Endothelial cell of umbilical vein (primary cell): ENCODE measurements around the gene PAGR1. TPM values are rescaled to one million over a fixed set of nuclear protein-coding genes. Genes with fewer than 3 reads are reported as not detected.

Experiments used
- BruUV-seq: library from RNA; stranded (reverse); fragments of 400-500 nt; replicated peaks from 2 replicates; lab custom pipeline; 2021; lab: Mats Ljungman, UMichigan
- CTCF ChIA-PET: fragments of 300-600, 350-600 bp; sonication (Branson Sonifier 250); formaldehyde crosslinking; loops from one replicate; lab custom pipeline; 2021; ENCODE audit warnings: antibody characterized with exemption, inconsistent platforms; lab: Charles Lee
- POLR2A ChIA-PET: fragments of 300-600, 350-600 bp; sonication (Branson Sonifier 250); formaldehyde crosslinking; loops from one replicate; lab custom pipeline; 2021; ENCODE audit warnings: antibody characterized with exemption, inconsistent platforms; lab: Charles Lee
- DNase-seq: peaks from one replicate; pipeline ENCODE4 v3.0.0-alpha.2; 2011; ENCODE audit warnings: low read depth, low spot score
- FAIRE-seq: peaks from 2 replicates; lab custom pipeline; 2011; peaks lifted over from hg19 to GRCh38; lab: Jason Lieb, UNC
- H2AFZ ChIP-seq: 2 replicates; pipeline ENCODE4 v1.6.0; 2012; ENCODE audit warnings: low read depth, low read length, control low read depth, inconsistent platforms
- H3K27ac ChIP-seq: 2 replicates; pipeline ENCODE4 v1.5.1; 2011; ENCODE audit warnings: low read depth, mild to moderate bottlenecking, control low read depth, low read length, moderate library complexity; ENCODE audit not compliant: insufficient read depth
- H3K27me3 ChIP-seq, 2 experiments: 2 replicates each; pipeline versions ENCODE4 v1.6.0 to v1.6.1; 2011; ENCODE audit warnings: low read length in 2 of 2, mixed read lengths in 1 of 2; ENCODE audit not compliant: control insufficient read depth in 2 of 2, insufficient read depth in 2 of 2
- H3K36me3 ChIP-seq, 2 experiments: 2 replicates in 1 of 2; 3 replicates in 1 of 2; pipeline ENCODE4 v1.5.1; 2011; ENCODE audit warnings: low read length in 2 of 2, mild to moderate bottlenecking in 1 of 2, moderate library complexity in 1 of 2; ENCODE audit not compliant: control insufficient read depth in 2 of 2, insufficient read depth in 2 of 2; ENCODE audit errors: extremely low read depth in 1 of 2
- H3K4me1 ChIP-seq: 3 replicates; pipeline ENCODE4 v1.5.1; 2011; ENCODE audit warnings: mild to moderate bottlenecking, low read length; ENCODE audit not compliant: control insufficient read depth, insufficient read depth; ENCODE audit errors: extremely low read depth
- H3K4me2 ChIP-seq: 2 replicates; pipeline ENCODE4 v1.6.1; 2011; ENCODE audit warnings: low read length, control low read depth, mixed read lengths; ENCODE audit not compliant: insufficient read depth
- H3K4me3 ChIP-seq, 3 experiments: fragments of 200-600 bp in 1 of 3; sonication (generic), shearing (Covaris generic) in 1 of 3; replicated peaks in 1 of 3; 2 replicates each; pipeline ENCODE4 v1.5.1; 2011 to 2016; ENCODE audit warnings: control low read depth in 3 of 3, low read length in 3 of 3, mild to moderate bottlenecking in 2 of 3, inconsistent platforms in 1 of 3, low read depth in 1 of 3, moderate library complexity in 1 of 3; ENCODE audit not compliant: insufficient read depth in 1 of 3
- H3K79me2 ChIP-seq: 2 replicates; pipeline ENCODE4 v1.6.0; 2012; ENCODE audit warnings: low read length, inconsistent platforms; ENCODE audit not compliant: control insufficient read depth, insufficient read depth
- H3K9ac ChIP-seq: replicated peaks from 2 replicates; pipeline ENCODE3; 2011; ENCODE audit warnings: low read length, control low read depth; ENCODE audit not compliant: insufficient read depth; ENCODE audit errors: extremely low read depth
- H3K9me1 ChIP-seq: replicated peaks from 3 replicates; pipeline ENCODE4 v1.6.0; 2011; ENCODE audit warnings: mild to moderate bottlenecking, low read length; ENCODE audit not compliant: control insufficient read depth, insufficient read depth; ENCODE audit errors: extremely low read depth
- H3K9me3 ChIP-seq: replicated peaks from 2 replicates; pipeline ENCODE4 v1.5.1; 2012; ENCODE audit warnings: low read length, inconsistent platforms; ENCODE audit not compliant: control insufficient read depth, insufficient read depth
- H4K20me1 ChIP-seq: replicated peaks from 2 replicates; pipeline ENCODE3; 2011; ENCODE audit warnings: mild to moderate bottlenecking, low read length; ENCODE audit not compliant: control insufficient read depth, insufficient read depth; ENCODE audit errors: extremely low read depth
- EZH2 ChIP-seq: IDR thresholded peaks from 2 replicates; pipeline ENCODE4 v1.6.1; 2012; ENCODE audit warnings: borderline replicate concordance, low read depth, mild to moderate bottlenecking, moderate library complexity, low read length, inconsistent platforms; ENCODE audit not compliant: severe bottlenecking
- FOS ChIP-seq: IDR thresholded peaks from 2 replicates; pipeline ENCODE4 v1.6.1; 2011; ENCODE audit warnings: mild to moderate bottlenecking, low read length, moderate library complexity, borderline replicate concordance; ENCODE audit not compliant: insufficient read depth
- GATA2 ChIP-seq: IDR thresholded peaks from 2 replicates; pipeline ENCODE4 v1.7.0; 2011; ENCODE audit warnings: low read depth, mild to moderate bottlenecking, moderate library complexity, mixed read lengths, low read length; ENCODE audit not compliant: insufficient read length, insufficient read depth
- JUN ChIP-seq: IDR thresholded peaks from 2 replicates; pipeline ENCODE4 v1.6.1; 2011; ENCODE audit warnings: borderline replicate concordance, low read depth; ENCODE audit not compliant: insufficient read length, insufficient read depth
- MYC ChIP-seq: IDR thresholded peaks from one replicate; pipeline ENCODE4 v1.6.1; 2011; ENCODE audit warnings: mild to moderate bottlenecking, low read depth, low read length
- POLR2A ChIP-seq: IDR thresholded peaks from 2 replicates; pipeline ENCODE4 v1.6.1; 2012; ENCODE audit warnings: low read depth, mild to moderate bottlenecking, control low read depth, low read length
- POLR2AphosphoS5 ChIP-seq: IDR thresholded peaks from 2 replicates; pipeline ENCODE4 v1.6.1; 2012; ENCODE audit warnings: low read depth, mild to moderate bottlenecking, control low read depth, low read length, moderate library complexity; ENCODE audit not compliant: insufficient read depth
- dilution Hi-C: fragments of 300-500 bp; cut with MboI; formaldehyde crosslinking; loops from one replicate; pipeline ENCODE4 v1.15.0; 2019; ENCODE audit warnings: low sequenced_read_pairs; ENCODE audit not compliant: extremely low pct_ligation_motif_present
- intact Hi-C: fragments of 100-400 bp; cut with micrococcal nuclease; formaldehyde crosslinking; loops from one replicate; pipeline ENCODE4 v1.10.0; 2022
- polyA plus RNA-seq, 4 experiments: library from polyadenylated mRNA; depleted of rRNA in 3 of 4; stranded (reverse) in 3 of 4; unstranded in 1 of 4; fragments of >200 nt; gene quantifications; 2 replicates each; pipeline versions ENCODE4 v1.2.1 to v1.2.3, GENCODE V29; 2011 to 2012; ENCODE audit warnings: missing spikeins in 1 of 4
- total RNA-seq: library from RNA; stranded (reverse); gene quantifications from 2 replicates; pipeline ENCODE4 v1.2.3, GENCODE V29; 2021
- TF ChIP-seq, protein P1 (sequence below), 2 donors: IDR thresholded peaks; 1 replicate in 1 of 2; 2 replicates in 1 of 2; pipeline ENCODE4 v1.5.1; 2011; ENCODE audit warnings: low read length in 2 of 2, mild to moderate bottlenecking in 2 of 2, moderate library complexity in 2 of 2, control low read depth in 1 of 2, inconsistent platforms in 1 of 2, low read depth in 1 of 2; ENCODE audit not compliant: insufficient read depth in 1 of 2; ENCODE audit errors: extremely low read depth in 1 of 2
- TF ChIP-seq, protein P2 (sequence below): IDR thresholded peaks from 2 replicates; pipeline ENCODE4 v1.6.1; 2011; ENCODE audit not compliant: insufficient read depth, insufficient read length

The PAGR1 gene
- total and polyA plus RNA-seq, 2 donors (not counting 3 experiments of a cell fraction or from before 2014, with no cell fraction given): 15.9 to 26.3 TPM

GRCh38 chr16:29862383-29862883, 46.5 kb downstream of the PAGR1 start:
- dilution Hi-C loops: no loop called here
- peaks cover 14% of the 10 kb centered on the region for H3K79me2 ChIP-seq
- H4K20me1 ChIP-seq: no peaks in the 10 kb centered on the region
- no TSS peak for BruUV-seq
- H3K9me3 ChIP-seq: no peaks in the 10 kb centered on the region
- CTCF ChIA-PET: interaction anchor here (0.8 to 3.9 kb wide), 5 partner anchors 14 to 143 kb away, joined by 3 to 19 read pairs (median 4); partner anchors contain the start of gene KCTD13
- H3K9me1 ChIP-seq: no peaks in the 10 kb centered on the region
- TF ChIP-seq POLR2A (no peak), EZH2 (no peak), FOS (no peak), JUN (no peak), MYC (no peak), GATA2 (no peak), POLR2AphosphoS5 (no peak)
- TF ChIP-seq, protein P1, sequence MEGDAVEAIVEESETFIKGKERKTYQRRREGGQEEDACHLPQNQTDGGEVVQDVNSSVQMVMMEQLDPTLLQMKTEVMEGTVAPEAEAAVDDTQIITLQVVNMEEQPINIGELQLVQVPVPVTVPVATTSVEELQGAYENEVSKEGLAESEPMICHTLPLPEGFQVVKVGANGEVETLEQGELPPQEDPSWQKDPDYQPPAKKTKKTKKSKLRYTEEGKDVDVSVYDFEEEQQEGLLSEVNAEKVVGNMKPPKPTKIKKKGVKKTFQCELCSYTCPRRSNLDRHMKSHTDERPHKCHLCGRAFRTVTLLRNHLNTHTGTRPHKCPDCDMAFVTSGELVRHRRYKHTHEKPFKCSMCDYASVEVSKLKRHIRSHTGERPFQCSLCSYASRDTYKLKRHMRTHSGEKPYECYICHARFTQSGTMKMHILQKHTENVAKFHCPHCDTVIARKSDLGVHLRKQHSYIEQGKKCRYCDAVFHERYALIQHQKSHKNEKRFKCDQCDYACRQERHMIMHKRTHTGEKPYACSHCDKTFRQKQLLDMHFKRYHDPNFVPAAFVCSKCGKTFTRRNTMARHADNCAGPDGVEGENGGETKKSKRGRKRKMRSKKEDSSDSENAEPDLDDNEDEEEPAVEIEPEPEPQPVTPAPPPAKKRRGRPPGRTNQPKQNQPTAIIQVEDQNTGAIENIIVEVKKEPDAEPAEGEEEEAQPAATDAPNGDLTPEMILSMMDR (IDR thresholded peaks at IDR 0.05; ENCODE audit: extremely low read depth in 1 of 2, insufficient read depth in 1 of 2, low read depth in 1 of 2, low read length in 2 of 2): no peak
- TF ChIP-seq, protein P2, sequence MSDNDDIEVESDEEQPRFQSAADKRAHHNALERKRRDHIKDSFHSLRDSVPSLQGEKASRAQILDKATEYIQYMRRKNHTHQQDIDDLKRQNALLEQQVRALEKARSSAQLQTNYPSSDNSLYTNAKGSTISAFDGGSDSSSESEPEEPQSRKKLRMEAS: no peak
- H2AFZ ChIP-seq: peak overlapping the region; percentile 93
- FAIRE-seq: peak; percentile 31
- H3K4me1 ChIP-seq: peaks cover 7% of the 10 kb centered on the region
- H3K36me3 ChIP-seq: peaks cover 0 to 19% of the 10 kb centered on the region in 2 experiments
- no peaks in the 10 kb centered on the region for H3K27me3 ChIP-seq
- peak; percentile 44 for DNase-seq
- H3K9ac ChIP-seq: peak overlapping the region; percentile 95
- H3K27ac ChIP-seq: no peak overlapping the region
- peak overlapping the region; percentile 91 for H3K4me2 ChIP-seq
- intact Hi-C loops: loop anchor here (2.0 kb wide), 3 partner anchors 42 to 134 kb away; partner anchors contain the start of genes INO80E and MVP
- peak overlapping the region; percentile 55 to 73 (median 64) for H3K4me3 ChIP-seq
- POLR2A ChIA-PET: no interaction called here
